Mesothelial cell of epicardium (in vitro differentiated cells): ENCODE results near the gene GFOD1. TPM values are rescaled to one million over a fixed set of nuclear protein-coding genes. Genes with fewer than 3 reads are reported as not detected.

ENCODE experiments used
- DNase-seq, 2 experiments: peaks; one replicate each; pipeline ENCODE4 v3.0.0; 2021; ENCODE audit warnings: low spot score in 2 of 2; ENCODE audit not compliant: unreplicated experiment in 2 of 2
- H3K27ac Mint-ChIP-seq: 2 replicates; pipeline ENCODE4 v1.8.0; 2021; ENCODE audit warnings: mixed read lengths
- H3K27me3 Mint-ChIP-seq: 2 replicates; pipeline ENCODE4 v1.8.0; 2021; ENCODE audit warnings: low read depth, mixed read lengths
- H3K36me3 Mint-ChIP-seq: 2 replicates; pipeline ENCODE4 v1.8.0; 2021; ENCODE audit warnings: mixed read lengths
- H3K4me1 Mint-ChIP-seq: 2 replicates; pipeline ENCODE4 v1.8.0; 2021; ENCODE audit warnings: mixed read lengths
- H3K4me3 Mint-ChIP-seq: 2 replicates; pipeline ENCODE4 v1.8.0; 2021; ENCODE audit warnings: mild to moderate bottlenecking, moderate library complexity, mixed read lengths
- H3K9me3 Mint-ChIP-seq: 2 replicates; pipeline ENCODE4 v1.8.0; 2021; ENCODE audit warnings: mixed read lengths
- total RNA-seq: library from RNA; stranded (reverse); gene quantifications from 3 replicates; pipeline ENCODE4 v1.2.1, GENCODE V29; 2021
- TF ChIP-seq, protein P1 (sequence below): fragments of 200-600 bp; sonication (generic); IDR thresholded peaks from one replicate; pipeline ENCODE4 v1.5.0; 2021; ENCODE audit warnings: antibody characterized with exemption; ENCODE audit not compliant: unreplicated experiment

GFOD1 gene
- total RNA-seq, 1 donor from 2014 or later: 4.8 TPM

DNA sequence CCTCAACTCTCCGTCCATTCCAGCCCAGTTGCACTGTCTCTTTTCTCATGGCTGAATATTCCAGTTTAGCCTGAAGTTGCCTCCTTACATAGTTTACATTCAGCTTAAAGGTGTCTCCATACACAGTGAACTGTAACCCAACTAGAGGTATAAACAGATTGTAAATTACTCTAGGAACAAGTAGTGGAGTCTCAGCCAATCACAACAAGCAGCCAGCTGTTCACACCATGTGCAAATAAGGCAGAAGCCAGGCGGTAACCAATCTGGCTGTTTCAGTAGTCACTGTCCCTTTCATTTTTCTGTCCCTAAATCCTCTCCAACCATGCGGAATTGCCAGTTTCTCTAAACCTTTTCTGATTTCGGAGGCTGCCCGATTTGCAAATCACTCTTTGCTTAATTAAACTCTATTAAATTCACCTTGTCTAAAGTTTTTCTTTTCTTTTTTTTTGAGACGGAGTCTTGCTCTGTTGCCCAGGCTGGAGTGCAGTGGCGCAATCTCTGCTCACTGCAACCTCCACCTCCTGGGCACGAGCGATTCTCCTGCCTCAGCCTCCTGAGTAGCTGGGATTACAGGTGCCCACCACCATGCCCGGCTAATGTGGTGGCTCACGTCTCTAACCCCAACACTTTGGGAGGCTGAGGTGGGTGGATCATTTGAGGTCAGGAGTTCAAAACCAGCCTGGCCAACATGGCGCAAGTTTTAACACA, 37.6 kb upstream of the GFOD1 start:
- Mint-ChIP-seq H3K27me3 (no peaks in the 10 kb centered on the region), H3K4me1 (peaks cover 6% of the 10 kb centered on the region), H3K9me3 (peaks cover 7% of the 10 kb centered on the region), H3K4me3 (no peak overlapping the region), H3K27ac (no peak overlapping the region), H3K36me3 (no peaks in the 10 kb centered on the region)
- DNase-seq: no peak
- TF ChIP-seq, protein P1, sequence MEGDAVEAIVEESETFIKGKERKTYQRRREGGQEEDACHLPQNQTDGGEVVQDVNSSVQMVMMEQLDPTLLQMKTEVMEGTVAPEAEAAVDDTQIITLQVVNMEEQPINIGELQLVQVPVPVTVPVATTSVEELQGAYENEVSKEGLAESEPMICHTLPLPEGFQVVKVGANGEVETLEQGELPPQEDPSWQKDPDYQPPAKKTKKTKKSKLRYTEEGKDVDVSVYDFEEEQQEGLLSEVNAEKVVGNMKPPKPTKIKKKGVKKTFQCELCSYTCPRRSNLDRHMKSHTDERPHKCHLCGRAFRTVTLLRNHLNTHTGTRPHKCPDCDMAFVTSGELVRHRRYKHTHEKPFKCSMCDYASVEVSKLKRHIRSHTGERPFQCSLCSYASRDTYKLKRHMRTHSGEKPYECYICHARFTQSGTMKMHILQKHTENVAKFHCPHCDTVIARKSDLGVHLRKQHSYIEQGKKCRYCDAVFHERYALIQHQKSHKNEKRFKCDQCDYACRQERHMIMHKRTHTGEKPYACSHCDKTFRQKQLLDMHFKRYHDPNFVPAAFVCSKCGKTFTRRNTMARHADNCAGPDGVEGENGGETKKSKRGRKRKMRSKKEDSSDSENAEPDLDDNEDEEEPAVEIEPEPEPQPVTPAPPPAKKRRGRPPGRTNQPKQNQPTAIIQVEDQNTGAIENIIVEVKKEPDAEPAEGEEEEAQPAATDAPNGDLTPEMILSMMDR: no peak

GRCh38 chr6:13523826-13524622, 36.6 kb upstream of the GFOD1 start:
- Mint-ChIP-seq H3K27ac (no peak overlapping the region), H3K9me3 (peaks cover 14% of the 10 kb centered on the region), H3K4me3 (no peak overlapping the region), H3K4me1 (peaks cover 6% of the 10 kb centered on the region), H3K36me3 (no peaks in the 10 kb centered on the region), H3K27me3 (no peaks in the 10 kb centered on the region)
- no peak for DNase-seq
- TF ChIP-seq, protein P1: no peak

GRCh38 chr6:13522656-13523055, 35.3 kb upstream of the GFOD1 start:
- no peak for DNase-seq
- peaks cover 4% of the 10 kb centered on the region for H3K4me1 Mint-ChIP-seq
- H3K36me3 Mint-ChIP-seq: no peaks in the 10 kb centered on the region
- TF ChIP-seq, protein P1: no peak
- no peaks in the 10 kb centered on the region for H3K27me3 Mint-ChIP-seq
- H3K9me3 Mint-ChIP-seq: peaks cover 14% of the 10 kb centered on the region
- H3K27ac Mint-ChIP-seq: no peak overlapping the region
- no peak overlapping the region for H3K4me3 Mint-ChIP-seq

GRCh38 chr6:13519839-13520238, 32.4 kb upstream of the GFOD1 start:
- peaks cover 4% of the 10 kb centered on the region for H3K4me1 Mint-ChIP-seq
- H3K36me3 Mint-ChIP-seq: no peaks in the 10 kb centered on the region
- H3K9me3 Mint-ChIP-seq: peaks cover 14% of the 10 kb centered on the region
- H3K27ac Mint-ChIP-seq: no peak overlapping the region
- no peaks in the 10 kb centered on the region for H3K27me3 Mint-ChIP-seq
- DNase-seq: no peak
- TF ChIP-seq, protein P1: no peak
- no peak overlapping the region for H3K4me3 Mint-ChIP-seq

DNA sequence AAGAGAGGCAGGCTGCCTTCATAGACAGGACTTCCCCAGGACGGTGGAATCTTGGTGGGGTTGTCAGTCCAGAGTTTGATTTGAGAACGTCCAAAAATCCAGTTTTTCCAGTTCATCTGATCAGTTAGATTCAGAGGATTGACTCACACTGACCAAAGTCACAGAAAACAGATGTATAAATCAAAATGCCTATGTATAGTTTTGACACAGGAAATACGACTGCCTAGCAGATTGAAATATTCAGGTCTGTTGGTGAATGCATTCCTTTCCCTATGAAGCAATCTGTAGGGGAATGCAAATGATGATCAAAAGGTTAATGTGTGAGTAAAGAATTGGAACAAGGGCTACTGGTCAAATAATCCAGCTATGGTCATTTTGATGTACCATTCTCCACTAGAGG, 29.7 kb upstream of the GFOD1 start:
- Mint-ChIP-seq H3K4me1 (no peaks in the 10 kb centered on the region), H3K27me3 (no peaks in the 10 kb centered on the region), H3K4me3 (no peak overlapping the region), H3K9me3 (peaks cover 14% of the 10 kb centered on the region), H3K27ac (no peak overlapping the region), H3K36me3 (no peaks in the 10 kb centered on the region)
- no peak for DNase-seq
- TF ChIP-seq, protein P1: no peak
